ENCODE results near the gene PRPF6. TPM values are rescaled to one million over a fixed set of nuclear protein-coding genes. Genes with fewer than 3 reads are reported as not detected.

PRPF6 gene
- total and polyA plus RNA-seq, 2 of the 13 experiments (the other 11 are each of a cell fraction or from before 2014, with no cell fraction given): 63.7 to 101 TPM

GRCh38 chr20:63978319-63979228, 2.4 kb upstream of the PRPF6 start (continued):
- TF ChIP-seq ZNF318 (CRISPR knock-in tag; IDR thresholded peaks at IDR 0.05) (peak; percentile 72; the same call in 1 of the 2 replicates), ZNF660 (CRISPR knock-in tag; IDR thresholded peaks at IDR 0.05; ENCODE audit: borderline replicate concordance, low read depth) (no peak; the same call in 1 of the 2 replicates), ZNF563 (CRISPR knock-in tag; IDR thresholded peaks at IDR 0.05) (peak; percentile 71; the same call in 1 of the 2 replicates), STAG1 (CRISPR knock-in tag; IDR thresholded peaks at IDR 0.05) (peak; percentile 31; the same call in 1 of the 2 replicates), ZBTB7B (CRISPR knock-in tag; IDR thresholded peaks at IDR 0.05) (peak; percentile 96), ZMYM3 (CRISPR knock-in tag; IDR thresholded peaks at IDR 0.05) (peak; percentile 59; the same call in 1 of the 2 replicates), ZNF800 (CRISPR knock-in tag; IDR thresholded peaks at IDR 0.05) (peak; percentile 97), PRDM10 (CRISPR knock-in tag; IDR thresholded peaks at IDR 0.05; ENCODE audit: low read depth) (peak; percentile 60; the same call in 1 of the 2 replicates), ZMYM2 (CRISPR knock-in tag; IDR thresholded peaks at IDR 0.05) (peak; percentile 73), ZNF713 (CRISPR knock-in tag; IDR thresholded peaks at IDR 0.05) (peak; percentile 95; the same call in 1 of the 2 replicates), EEA1 (CRISPR knock-in tag; IDR thresholded peaks at IDR 0.05; ENCODE audit: borderline replicate concordance) (peak; percentile 55; the same call in 1 of the 2 replicates), AKAP8 (CRISPR knock-in tag; IDR thresholded peaks at IDR 0.05) (peak; percentile 93), PTBP1 (IDR thresholded peaks at IDR 0.05; ENCODE audit: low read depth, low read length, poor library complexity, severe bottlenecking) (no peak), ZNF644 (CRISPR knock-in tag; IDR thresholded peaks at IDR 0.05; ENCODE audit: low read depth) (no peak), POLR2A (IDR thresholded peaks at IDR 0.05; ENCODE audit: insufficient read depth in 1 of 2, low read depth in 2 of 2, low read length in 2 of 2) (no peak)

Measured in HepG2 (cell line).